Measurements from ENCODE around the gene FEZ2. TPM values are rescaled to one million over a fixed set of nuclear protein-coding genes. Genes with fewer than 3 reads are reported as not detected.

The FEZ2 gene
- 13.5 and 17.5 TPM in 2 replicates for total RNA-seq

GRCh38 chr2:36597532-36598377, at the start of gene FEZ2:
Gene FEZ2, minus strand, starts transcription at chr2:36598168. Its CDS starts 26 bp downstream, at chr2:36598142.
- no peaks in the 10 kb centered on the region for H3K27me3 Mint-ChIP-seq
- H3K9me3 Mint-ChIP-seq: no peaks in the 10 kb centered on the region
- peaks cover 13% of the 10 kb centered on the region for H3K36me3 Mint-ChIP-seq (ENCODE audit: low read depth)
- H3K4me1 Mint-ChIP-seq: peaks cover 16% of the 10 kb centered on the region
- peak; percentile 94 for DNase-seq
- H3K4me3 Mint-ChIP-seq: peak within 1 kb of the TSS; percentile 97
- H3K27ac Mint-ChIP-seq: peak within 1 kb of the TSS; percentile 94
- intact Hi-C loops (cut with micrococcal nuclease): loop anchor here (1.0 to 5.0 kb wide), 2 partner anchors 240 to 355 kb away; no protein-coding TSS in a partner anchor

GRCh38 chr2:36634981-36635597, 37.1 kb upstream of the FEZ2 start:
- no peaks in the 10 kb centered on the region for H3K36me3 Mint-ChIP-seq (ENCODE audit: low read depth)
- DNase-seq: no peak
- intact Hi-C loops (cut with micrococcal nuclease): no loop called here
- peaks cover 3% of the 10 kb centered on the region for H3K4me1 Mint-ChIP-seq
- H3K4me3 Mint-ChIP-seq: no peak overlapping the region
- peaks cover 8% of the 10 kb centered on the region for H3K9me3 Mint-ChIP-seq
- peaks cover 8% of the 10 kb centered on the region for H3K27me3 Mint-ChIP-seq
- no peak overlapping the region for H3K27ac Mint-ChIP-seq

- H3K27me3 Mint-ChIP-seq: peaks cover 2% of the 10 kb centered on the region
Observed at GRCh38 chr2:36633470-36634092, 35.6 kb upstream of the FEZ2 start.

GRCh38 chr2:36626756-36627155, 28.8 kb upstream of the FEZ2 start:
- Mint-ChIP-seq H3K27me3 (peaks cover 15% of the 10 kb centered on the region), H3K36me3 (ENCODE audit: low read depth) (peaks cover 2% of the 10 kb centered on the region), H3K4me1 (no peaks in the 10 kb centered on the region), H3K9me3 (peaks cover 3% of the 10 kb centered on the region), H3K27ac (no peak overlapping the region), H3K4me3 (no peak overlapping the region)
- DNase-seq: no peak
- intact Hi-C loops (cut with micrococcal nuclease): no loop called here

More at GRCh38 chr2:36633470-36634092, 35.6 kb upstream of the FEZ2 start:
- intact Hi-C loops (cut with micrococcal nuclease): no loop called here
- Mint-ChIP-seq H3K27ac (no peak overlapping the region), H3K4me1 (peaks cover 3% of the 10 kb centered on the region), H3K4me3 (no peak overlapping the region), H3K36me3 (ENCODE audit: low read depth) (no peaks in the 10 kb centered on the region), H3K9me3 (peaks cover 8% of the 10 kb centered on the region)
- DNase-seq: no peak

GRCh38 chr2:36626071-36626470, 28.1 kb upstream of the FEZ2 start:
- H3K4me1 Mint-ChIP-seq: no peaks in the 10 kb centered on the region
- DNase-seq: no peak
- H3K27me3 Mint-ChIP-seq: peaks cover 15% of the 10 kb centered on the region
- H3K36me3 Mint-ChIP-seq (ENCODE audit: low read depth): peaks cover 2% of the 10 kb centered on the region
- intact Hi-C loops (cut with micrococcal nuclease): no loop called here
- H3K27ac Mint-ChIP-seq: no peak overlapping the region
- peaks cover 3% of the 10 kb centered on the region for H3K9me3 Mint-ChIP-seq
- no peak overlapping the region for H3K4me3 Mint-ChIP-seq

- Mint-ChIP-seq H3K36me3 (ENCODE audit: low read depth) (peaks cover 2% of the 10 kb centered on the region), H3K27me3 (peaks cover 15% of the 10 kb centered on the region), H3K4me3 (no peak overlapping the region), H3K4me1 (no peaks in the 10 kb centered on the region), H3K27ac (no peak overlapping the region), H3K9me3 (peaks cover 3% of the 10 kb centered on the region)
- no peak for DNase-seq
- intact Hi-C loops (cut with micrococcal nuclease): no loop called here
Observed at GRCh38 chr2:36625304-36625703, 27.3 kb upstream of the FEZ2 start.

GRCh38 chr2:36620321-36620720, 22.4 kb upstream of the FEZ2 start:
- Mint-ChIP-seq H3K27me3 (peaks cover 18% of the 10 kb centered on the region), H3K4me3 (no peak overlapping the region), H3K9me3 (no peaks in the 10 kb centered on the region)

GRCh38 chr2:36618381-36618780, 20.4 kb upstream of the FEZ2 start:
- Mint-ChIP-seq H3K27ac (no peak overlapping the region), H3K36me3 (ENCODE audit: low read depth) (no peaks in the 10 kb centered on the region), H3K4me3 (no peak overlapping the region), H3K9me3 (no peaks in the 10 kb centered on the region), H3K27me3 (peaks cover 28% of the 10 kb centered on the region), H3K4me1 (no peaks in the 10 kb centered on the region)
- intact Hi-C loops (cut with micrococcal nuclease): no loop called here
- peak; percentile 63 for DNase-seq

More at GRCh38 chr2:36620321-36620720, 22.4 kb upstream of the FEZ2 start:
- Mint-ChIP-seq H3K36me3 (ENCODE audit: low read depth) (peaks cover 2% of the 10 kb centered on the region), H3K27ac (no peak overlapping the region), H3K4me1 (no peaks in the 10 kb centered on the region)
- no peak for DNase-seq
- intact Hi-C loops (cut with micrococcal nuclease): no loop called here

- no peaks in the 10 kb centered on the region for H3K4me1 Mint-ChIP-seq
- intact Hi-C loops (cut with micrococcal nuclease): no loop called here
- H3K27ac Mint-ChIP-seq: no peak overlapping the region
- H3K4me3 Mint-ChIP-seq: no peak overlapping the region
- DNase-seq: no peak
- H3K9me3 Mint-ChIP-seq: no peaks in the 10 kb centered on the region
- no peaks in the 10 kb centered on the region for H3K36me3 Mint-ChIP-seq (ENCODE audit: low read depth)
- peaks cover 17% of the 10 kb centered on the region for H3K27me3 Mint-ChIP-seq
Observed at GRCh38 chr2:36616947-36617346, 19.0 kb upstream of the FEZ2 start.

GRCh38 chr2:36615222-36615621, 17.3 kb upstream of the FEZ2 start:
- Mint-ChIP-seq H3K4me3 (no peak overlapping the region), H3K27ac (no peak overlapping the region), H3K36me3 (ENCODE audit: low read depth) (no peaks in the 10 kb centered on the region), H3K4me1 (no peaks in the 10 kb centered on the region), H3K9me3 (no peaks in the 10 kb centered on the region), H3K27me3 (peaks cover 17% of the 10 kb centered on the region)
- no peak for DNase-seq
- intact Hi-C loops (cut with micrococcal nuclease): no loop called here

- intact Hi-C loops (cut with micrococcal nuclease): no loop called here
- no peaks in the 10 kb centered on the region for H3K36me3 Mint-ChIP-seq (ENCODE audit: low read depth)
- H3K4me3 Mint-ChIP-seq: no peak overlapping the region
Observed at GRCh38 chr2:36613801-36614200, 15.8 kb upstream of the FEZ2 start.

GRCh38 chr2:36611316-36611990, 13.5 kb upstream of the FEZ2 start:
- Mint-ChIP-seq H3K36me3 (ENCODE audit: low read depth) (no peaks in the 10 kb centered on the region), H3K27me3 (peaks cover 23% of the 10 kb centered on the region), H3K4me3 (no peak overlapping the region), H3K4me1 (no peaks in the 10 kb centered on the region), H3K27ac (no peak overlapping the region), H3K9me3 (no peaks in the 10 kb centered on the region)
- no peak for DNase-seq
- intact Hi-C loops (cut with micrococcal nuclease): no loop called here

More at GRCh38 chr2:36613801-36614200, 15.8 kb upstream of the FEZ2 start:
- Mint-ChIP-seq H3K9me3 (no peaks in the 10 kb centered on the region), H3K27ac (no peak overlapping the region), H3K27me3 (peaks cover 16% of the 10 kb centered on the region), H3K4me1 (no peaks in the 10 kb centered on the region)
- no peak for DNase-seq

GRCh38 chr2:36609507-36609906, 11.5 kb upstream of the FEZ2 start:
- H3K4me3 Mint-ChIP-seq: no peak overlapping the region
- intact Hi-C loops (cut with micrococcal nuclease): no loop called here

More at GRCh38 chr2:36609507-36609906, 11.5 kb upstream of the FEZ2 start:
- Mint-ChIP-seq H3K36me3 (ENCODE audit: low read depth) (no peaks in the 10 kb centered on the region), H3K27me3 (peaks cover 23% of the 10 kb centered on the region), H3K4me1 (no peaks in the 10 kb centered on the region), H3K9me3 (no peaks in the 10 kb centered on the region), H3K27ac (no peak overlapping the region)
- DNase-seq: no peak

Data from activated CD4-positive, alpha-beta T cell treated with anti-CD3 and anti-CD28 coated beads, Interleukin-2, amount 10 ng/mL, durations not matched to agents 24 days and 14 days (primary cell).